ENCODE data around the gene DOCK10.

Gene DOCK10

GRCh38 chr2:224764565-224765236, 277.6 kb downstream of the DOCK10 start:
- DNase-seq (ENCODE audit: low read depth) = peak; percentile 24
- TF ChIP-seq CTCF (IDR thresholded peaks at IDR 0.05; ENCODE audit: insufficient read depth, low read depth, low read length, missing control alignments) = no peak
- H3K4me3 ChIP-seq (ENCODE audit: low read depth, low read length) = no peak overlapping the region

GRCh38 chr2:224757934-224758548, 284.2 kb downstream of the DOCK10 start:
- no peak for TF ChIP-seq CTCF (IDR thresholded peaks at IDR 0.05; ENCODE audit: insufficient read depth, low read depth, low read length, missing control alignments)
- no peak for DNase-seq (ENCODE audit: low read depth)
- no peak overlapping the region for H3K4me3 ChIP-seq (ENCODE audit: low read depth, low read length)

DNA sequence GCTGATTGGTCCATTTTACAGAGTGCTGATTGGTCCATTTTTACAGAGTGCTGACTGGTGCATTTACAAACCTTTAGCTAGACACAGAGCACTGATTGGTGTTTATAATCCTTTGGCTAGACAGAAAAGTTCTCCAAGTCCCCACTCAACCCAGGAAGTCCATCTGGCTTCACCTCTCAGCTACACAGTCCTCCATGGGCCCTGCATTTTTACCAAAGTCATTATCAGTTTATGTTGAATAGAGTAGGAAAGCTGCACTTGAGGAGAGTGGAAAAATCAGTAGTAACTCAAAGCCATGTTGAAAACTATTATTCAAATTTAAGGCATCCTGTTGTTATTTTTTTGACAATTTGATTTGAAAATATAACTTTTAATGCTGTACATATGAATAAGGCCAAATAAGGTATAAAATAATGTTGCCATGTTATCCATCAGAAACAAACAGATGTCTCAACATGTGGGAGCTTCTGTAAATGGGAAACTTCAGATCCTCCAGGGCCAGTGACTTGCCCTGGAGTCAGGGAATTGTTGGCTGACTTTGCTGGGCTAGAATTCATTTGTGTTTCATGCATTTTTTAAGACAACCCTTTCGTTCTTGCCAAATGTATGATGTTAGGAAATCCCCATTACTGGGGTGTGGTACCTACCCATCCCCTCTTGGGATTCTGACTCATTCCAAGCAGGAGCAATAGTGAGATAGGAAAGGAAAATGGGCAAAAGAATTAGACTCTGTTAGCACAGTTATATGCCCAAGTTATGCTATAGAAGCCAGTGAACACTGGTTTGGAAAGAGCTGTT, 288.3 kb downstream of the DOCK10 start:
- H3K4me3 ChIP-seq (ENCODE audit: low read depth, low read length) = no peak overlapping the region
- TF ChIP-seq CTCF (IDR thresholded peaks at IDR 0.05; ENCODE audit: insufficient read depth, low read depth, low read length, missing control alignments) = no peak
- no peak for DNase-seq (ENCODE audit: low read depth)

DNA sequence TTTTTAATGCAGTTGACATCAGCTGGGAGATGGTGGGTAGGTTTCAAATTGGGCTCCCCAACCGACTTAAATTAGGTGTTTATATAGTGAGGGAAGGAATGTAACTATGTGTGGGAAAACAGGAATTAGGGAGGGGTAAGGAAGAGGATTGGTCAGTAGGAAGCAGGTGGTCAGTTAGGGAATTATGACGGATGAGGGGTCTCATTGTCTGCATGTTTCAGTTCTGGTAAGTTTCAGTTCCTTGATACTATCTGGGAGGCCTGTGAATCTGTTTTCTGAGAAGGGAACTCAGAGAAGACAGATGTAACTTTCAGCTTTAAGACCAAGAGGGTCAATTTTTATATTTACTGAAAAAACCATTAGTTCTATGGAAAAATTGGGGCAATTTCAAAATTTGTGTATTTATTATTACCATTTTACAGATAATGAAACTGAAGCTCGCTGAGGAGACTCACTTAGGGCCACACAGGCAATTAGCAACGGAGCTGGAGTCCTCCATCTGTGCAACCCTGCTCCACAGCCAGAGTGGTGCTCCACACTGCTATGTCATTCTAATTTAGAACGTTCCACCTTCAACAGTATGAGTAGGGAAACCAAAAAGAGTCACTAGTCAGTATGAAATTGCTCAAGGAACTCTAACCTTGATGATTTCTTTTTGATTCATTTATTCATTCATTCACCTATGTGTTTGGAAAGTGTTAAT, 290.1 kb downstream of the DOCK10 start:
- H3K4me3 ChIP-seq (ENCODE audit: low read depth, low read length) = no peak overlapping the region
- no peak for DNase-seq (ENCODE audit: low read depth)
- TF ChIP-seq CTCF (IDR thresholded peaks at IDR 0.05; ENCODE audit: insufficient read depth, low read depth, low read length, missing control alignments) = no peak

DNA sequence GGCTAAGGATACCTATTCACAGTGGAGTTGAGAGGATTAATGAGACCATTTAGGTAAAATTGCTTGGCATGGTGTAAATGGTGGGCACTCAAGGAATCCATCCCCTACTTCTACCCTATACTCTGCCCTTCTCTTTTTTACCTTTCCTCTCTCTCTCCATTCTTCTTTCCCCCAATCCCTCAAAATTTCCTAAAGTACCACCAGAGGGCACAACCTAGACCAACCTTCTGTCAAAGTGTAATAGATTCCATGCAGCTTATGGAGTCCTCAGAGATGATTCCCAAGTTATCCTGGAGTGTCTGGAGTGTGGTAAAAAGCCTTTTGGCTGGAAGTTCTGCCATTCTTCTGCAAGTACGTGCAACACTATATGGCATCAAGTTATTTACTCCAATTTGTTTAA, 293.1 kb downstream of the DOCK10 start:
- no peak for DNase-seq (ENCODE audit: low read depth)
- H3K4me3 ChIP-seq (ENCODE audit: low read depth, low read length) = no peak overlapping the region
- TF ChIP-seq CTCF (IDR thresholded peaks at IDR 0.05; ENCODE audit: insufficient read depth, low read depth, low read length, missing control alignments) = no peak

- TF ChIP-seq CTCF (IDR thresholded peaks at IDR 0.05; ENCODE audit: insufficient read depth, low read depth, low read length, missing control alignments) = no peak
- DNase-seq (ENCODE audit: low read depth) = no peak
- no peak overlapping the region for H3K4me3 ChIP-seq (ENCODE audit: low read depth, low read length)
Measured at GRCh38 chr2:224747765-224748164, 294.5 kb downstream of the DOCK10 start.
